Upper lobe of right lung (tissue), 1 donor: ENCODE results near the gene RAB20. TPM values are rescaled to one million over a fixed set of nuclear protein-coding genes. Genes with fewer than 3 reads are reported as not detected.
"Not testable (repeated sequence)": the region's sequence is repeated elsewhere in the genome, so short reads cannot be mapped to it uniquely, and the experiment has no call there.

Source experiments
- ATAC-seq: fragments of 200-7000 bp; cut with Tn5 transposase; one replicate; pipeline ENCODE4 v1.9.1; 2020; ENCODE audit warnings: mild to moderate bottlenecking, moderate library complexity
- DNase-seq: peaks from one replicate; pipeline ENCODE4 v3.0.0-alpha.2; 2020
- H3K27ac ChIP-seq: fragments of 200-600 bp; one replicate; pipeline ENCODE4 v1.8.0; 2022
- H3K27me3 ChIP-seq: fragments of 200-600 bp; one replicate; pipeline ENCODE4 v1.8.0; 2022; ENCODE audit warnings: mild to moderate bottlenecking
- H3K36me3 ChIP-seq: fragments of 200-600 bp; one replicate; pipeline ENCODE4 v1.8.0; 2022
- H3K4me1 ChIP-seq: fragments of 200-600 bp; one replicate; pipeline ENCODE4 v1.8.0; 2022
- H3K4me3 ChIP-seq: fragments of 200-600 bp; one replicate; pipeline ENCODE4 v1.8.0; 2022; ENCODE audit warnings: mild to moderate bottlenecking
- H3K9me3 ChIP-seq: fragments of 200-600 bp; one replicate; pipeline ENCODE4 v1.8.0; 2022
- CTCF ChIP-seq: fragments of 200-600 bp; IDR thresholded peaks from one replicate; pipeline ENCODE4 v1.8.0; 2022; ENCODE audit warnings: antibody characterized with exemption
- intact Hi-C: fragments of 100-400 bp; cut with DNase I; formaldehyde crosslinking; loops from one replicate; pipeline ENCODE4 v1.11.0; 2022
- total RNA-seq: library from RNA; stranded (reverse); fragmentation: NEBNext Ultra II Directional; extraction: Animal tissue kit (Norgen Biotek cat#: 25700); gene quantifications from one replicate; pipeline ENCODE4 v1.2.1, GENCODE V29; 2021
- donor health status: DM: no; HTN: yes; CAD: no; lungs with severe emphysema.

Gene RAB20
- total RNA-seq, 1 donor from 2014 or later: 52.4 TPM

- no peaks in the 10 kb centered on the region for H3K4me1 ChIP-seq
- no peak overlapping the region for H3K4me3 ChIP-seq
- H3K9me3 ChIP-seq: no peaks in the 10 kb centered on the region
- intact Hi-C loops: no loop called here
- DNase-seq (no peak), ATAC-seq (no peak)
- no peaks in the 10 kb centered on the region for H3K27me3 ChIP-seq
- no peak for TF ChIP-seq CTCF
- peaks cover 56% of the 10 kb centered on the region for H3K36me3 ChIP-seq
- H3K27ac ChIP-seq: no peak overlapping the region
These were observed 71.3 kb downstream of the RAB20 start for GRCh38 chr13:110490009-110490770.

- intact Hi-C loops, ATAC-seq, H3K4me3 ChIP-seq, H3K27ac ChIP-seq, H3K9me3 ChIP-seq, H3K4me1 ChIP-seq, H3K27me3 ChIP-seq, DNase-seq: not testable (repeated sequence)
- peaks cover 63% of the 10 kb centered on the region for H3K36me3 ChIP-seq
These were observed 74.6 kb downstream of the RAB20 start for GRCh38 chr13:110486880-110487279.

- ATAC-seq: no peak
- Histone ChIP-seq H3K27me3 (no peaks in the 10 kb centered on the region), H3K9me3 (no peaks in the 10 kb centered on the region), H3K4me1 (no peaks in the 10 kb centered on the region), H3K36me3 (peaks cover 56% of the 10 kb centered on the region), H3K27ac (no peak overlapping the region), H3K4me3 (no peak overlapping the region)
- intact Hi-C loops: no loop called here
- no peak for DNase-seq
- no peak for TF ChIP-seq CTCF
These were observed 75.3 kb downstream of the RAB20 start for GRCh38 chr13:110486061-110486715.

DNA sequence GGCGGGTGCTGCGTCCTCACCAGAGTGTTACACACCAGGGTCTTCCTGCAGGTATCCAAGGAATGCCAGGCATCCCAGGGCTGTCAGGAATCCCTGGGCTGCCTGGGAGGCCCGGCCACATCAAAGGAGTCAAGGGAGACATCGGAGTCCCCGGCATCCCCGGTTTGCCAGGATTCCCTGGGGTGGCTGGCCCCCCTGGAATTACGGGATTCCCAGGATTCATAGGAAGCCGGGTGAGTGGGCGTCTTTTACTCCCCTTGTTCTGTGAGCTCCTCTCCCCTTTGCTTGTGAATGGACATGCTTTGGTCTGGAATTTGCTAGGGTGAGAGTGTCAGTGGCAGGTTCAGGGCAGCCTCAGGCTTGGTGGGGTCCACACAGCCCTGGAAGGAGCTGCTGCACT is 75.9 kb downstream of the RAB20 start:
- peaks cover 51% of the 10 kb centered on the region for H3K36me3 ChIP-seq
- ATAC-seq: no peak
- no peaks in the 10 kb centered on the region for H3K27me3 ChIP-seq
- no peak overlapping the region for H3K27ac ChIP-seq
- intact Hi-C loops: no loop called here
- H3K4me3 ChIP-seq: no peak overlapping the region
- no peaks in the 10 kb centered on the region for H3K4me1 ChIP-seq
- TF ChIP-seq CTCF: no peak
- no peak for DNase-seq
- H3K9me3 ChIP-seq: no peaks in the 10 kb centered on the region

- H3K4me3 ChIP-seq: no peak overlapping the region
- no peaks in the 10 kb centered on the region for H3K9me3 ChIP-seq
- H3K36me3 ChIP-seq: peaks cover 51% of the 10 kb centered on the region
- intact Hi-C loops: no loop called here
- DNase-seq (no peak), ATAC-seq (no peak)
- no peaks in the 10 kb centered on the region for H3K4me1 ChIP-seq
- no peaks in the 10 kb centered on the region for H3K27me3 ChIP-seq
- H3K27ac ChIP-seq: no peak overlapping the region
- no peak for TF ChIP-seq CTCF
These were observed 77.1 kb downstream of the RAB20 start for GRCh38 chr13:110484290-110485048.

DNA sequence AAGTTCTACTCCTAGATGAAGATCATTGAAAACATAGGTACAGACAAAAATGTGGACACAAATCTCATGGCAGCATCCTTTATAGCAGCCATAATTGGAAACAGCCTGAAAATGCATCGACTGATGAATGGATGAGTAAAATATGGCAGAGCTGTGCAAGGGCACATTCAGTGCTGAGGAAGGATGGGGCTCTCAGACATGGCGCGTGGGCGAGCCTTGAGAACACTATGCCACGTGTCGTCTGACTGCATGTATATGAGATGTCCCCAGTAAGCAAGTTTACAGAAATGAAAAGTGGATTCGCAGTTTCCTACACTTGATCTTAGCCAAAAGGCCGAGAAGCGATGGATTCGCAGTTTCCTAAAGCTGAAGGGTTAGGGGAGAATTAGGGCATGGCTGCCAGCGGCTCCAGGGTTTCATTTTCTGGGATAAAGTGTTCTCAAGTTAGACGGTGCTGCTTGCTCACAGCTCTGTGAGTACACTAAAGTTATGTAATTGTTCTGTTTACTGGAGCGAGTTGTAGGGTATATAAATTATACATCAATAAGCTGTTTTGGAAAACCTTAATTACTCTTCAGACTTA is 78.0 kb downstream of the RAB20 start:
- intact Hi-C loops: no loop called here
- H3K36me3 ChIP-seq: peaks cover 41% of the 10 kb centered on the region
- H3K27me3 ChIP-seq: no peaks in the 10 kb centered on the region
- H3K27ac ChIP-seq: no peak overlapping the region
- H3K9me3 ChIP-seq: no peaks in the 10 kb centered on the region
- TF ChIP-seq CTCF: no peak
- no peaks in the 10 kb centered on the region for H3K4me1 ChIP-seq
- H3K4me3 ChIP-seq: no peak overlapping the region
- no peak for DNase-seq
- ATAC-seq: no peak
